ENCODE data around the gene PCSK6.
A peak's percentile ranks its signal among the peaks of the same experiment; 100 is the strongest.

The PCSK6 gene

DNA sequence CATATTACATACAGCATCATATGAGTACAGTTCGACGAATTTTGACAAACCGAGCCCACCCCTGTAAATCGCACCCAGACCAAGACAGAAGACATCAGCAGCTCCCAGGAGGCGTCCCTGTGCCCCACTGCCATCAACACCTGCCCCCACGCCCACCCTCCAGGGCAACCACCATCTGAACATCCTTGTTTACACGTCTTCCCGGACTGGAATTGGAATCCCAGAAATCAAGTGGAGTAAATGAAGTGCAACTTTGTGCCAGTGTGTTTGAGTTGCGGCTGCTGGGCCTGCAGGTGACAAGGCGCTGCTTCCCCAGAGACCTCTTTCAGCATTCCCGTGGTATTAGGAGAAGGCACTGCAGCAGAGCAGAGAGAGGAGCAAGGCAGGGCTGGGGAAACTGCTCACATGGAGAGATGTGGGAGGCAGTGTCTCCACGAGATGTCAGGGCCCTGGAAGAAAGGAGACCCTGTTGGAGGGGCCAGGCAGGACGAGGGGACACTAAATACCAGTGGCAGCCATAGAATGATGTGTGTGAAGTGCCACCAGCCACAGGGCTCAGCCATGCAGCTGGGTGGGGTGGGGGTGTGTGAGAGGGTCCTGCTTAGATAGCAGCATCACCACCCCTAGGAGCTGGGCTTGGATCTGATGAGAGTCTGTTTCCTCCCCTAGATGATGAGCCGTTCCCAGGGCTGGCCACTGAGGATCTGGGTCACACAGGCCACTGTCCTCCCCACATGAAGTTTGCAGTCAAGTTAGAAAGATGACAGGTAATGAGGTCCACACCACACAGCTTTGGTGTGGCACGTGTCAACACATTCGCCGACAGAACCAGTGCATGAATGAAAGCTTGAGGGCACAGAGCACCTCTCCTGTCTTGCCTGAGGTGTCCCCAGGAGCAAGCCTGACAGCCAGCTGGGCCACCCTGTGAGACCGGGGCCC is 33.4 kb upstream of the PCSK6 start:
- no peak for DNase-seq (ENCODE audit: low read depth in 3 of 3)

DNA sequence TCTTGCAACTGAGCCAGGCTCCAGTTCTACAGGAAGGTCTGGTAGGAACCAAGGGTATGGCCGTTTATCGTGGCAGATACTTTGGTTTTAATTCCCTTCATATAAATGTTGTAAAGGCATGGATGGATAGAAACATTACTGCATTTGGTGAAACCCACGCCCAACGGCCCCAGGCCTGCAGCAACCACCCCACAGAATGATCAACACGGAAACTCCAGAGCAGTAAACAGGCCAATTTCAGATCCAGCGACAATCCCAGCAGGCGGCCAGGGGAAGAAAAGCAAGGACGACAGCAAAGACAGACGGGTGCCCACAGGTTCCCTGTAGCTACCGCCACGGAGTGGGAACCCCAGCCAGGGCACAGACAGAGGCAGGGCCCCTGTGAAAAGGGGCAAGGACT is 32.6 kb upstream of the PCSK6 start:
- no peak for DNase-seq (ENCODE audit: low read depth in 3 of 3)

DNA sequence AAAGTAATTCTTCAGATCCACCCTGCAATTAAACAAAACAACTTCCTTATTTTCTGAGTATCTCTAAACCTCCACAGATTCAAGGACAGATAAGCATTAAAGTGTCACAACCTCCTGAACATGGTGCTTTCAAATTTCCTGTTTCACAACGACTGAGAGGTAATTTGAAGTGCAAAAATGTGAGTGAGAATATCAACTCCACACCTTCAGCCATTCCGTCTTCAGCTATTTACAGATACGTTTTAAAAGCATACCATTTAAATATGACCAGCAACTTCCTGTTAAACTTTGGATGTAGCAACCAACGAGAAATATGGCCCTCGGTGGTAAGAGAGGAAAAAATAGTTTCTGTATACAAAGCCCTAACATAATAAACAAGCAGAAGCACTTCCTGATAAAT is 32.1 kb upstream of the PCSK6 start:
- DNase-seq (ENCODE audit: low read depth in 3 of 3) = no peak

DNA sequence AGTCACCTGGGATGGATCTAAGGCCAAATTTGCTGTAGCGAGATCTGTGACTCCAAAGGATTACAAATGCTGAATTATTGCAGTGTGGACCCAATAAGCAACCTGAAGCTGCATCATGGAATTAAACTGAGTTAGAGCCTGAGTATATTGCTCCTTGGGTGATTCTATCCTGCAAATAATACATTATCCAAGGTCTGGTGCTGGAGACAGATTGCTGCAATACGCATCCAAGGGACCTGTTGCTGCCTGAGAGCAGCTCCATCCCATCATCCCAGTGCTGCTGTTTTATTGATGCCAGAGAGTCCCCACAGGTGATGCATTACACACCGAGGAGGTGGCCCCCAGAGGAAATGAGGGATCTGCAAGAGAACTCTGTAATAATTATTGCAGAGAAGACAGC is 31.6 kb upstream of the PCSK6 start:
- no peak for DNase-seq (ENCODE audit: low read depth in 3 of 3)

DNA sequence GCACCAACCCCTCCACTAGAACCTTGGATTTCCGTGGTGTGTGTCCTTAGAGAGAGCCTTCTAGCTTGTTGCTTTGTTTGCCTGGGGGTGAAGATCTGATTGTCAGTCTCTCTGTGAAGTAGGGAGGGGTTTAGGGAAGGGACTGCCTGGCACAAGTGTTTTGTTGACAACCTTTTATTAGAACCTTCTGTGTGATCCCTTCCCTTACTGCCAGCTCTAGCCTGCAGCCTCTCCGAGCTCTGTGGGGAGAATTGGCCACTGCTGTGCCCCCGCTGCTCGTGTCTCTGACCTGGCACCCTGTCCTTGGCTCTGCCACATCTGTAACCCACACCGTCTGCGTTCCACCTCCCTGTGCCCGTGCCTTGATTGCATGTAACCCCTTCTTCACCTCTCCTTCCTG is 30.9 kb upstream of the PCSK6 start:
- DNase-seq (ENCODE audit: low read depth in 3 of 3) = no peak

DNA sequence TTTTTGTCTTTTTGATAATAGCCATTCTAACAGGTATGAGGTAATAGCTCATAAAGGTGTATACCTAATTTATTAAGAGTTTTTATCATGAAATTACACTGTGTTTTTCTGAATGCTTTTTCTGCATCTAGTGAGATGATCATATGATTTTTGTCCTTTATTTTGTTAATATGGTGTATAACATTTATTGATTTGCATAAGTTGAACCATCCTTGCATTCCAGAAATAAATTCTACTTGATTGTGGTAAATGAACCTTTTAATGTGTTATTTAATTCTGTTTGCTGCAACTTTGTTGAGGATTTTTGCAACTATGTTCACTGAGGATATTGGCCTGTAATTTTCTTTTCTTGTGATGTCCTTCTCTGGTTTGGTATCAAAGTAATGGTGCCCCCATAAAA is 28.0 kb upstream of the PCSK6 start:
- DNase-seq (ENCODE audit: low read depth in 3 of 3) = no peak

DNA sequence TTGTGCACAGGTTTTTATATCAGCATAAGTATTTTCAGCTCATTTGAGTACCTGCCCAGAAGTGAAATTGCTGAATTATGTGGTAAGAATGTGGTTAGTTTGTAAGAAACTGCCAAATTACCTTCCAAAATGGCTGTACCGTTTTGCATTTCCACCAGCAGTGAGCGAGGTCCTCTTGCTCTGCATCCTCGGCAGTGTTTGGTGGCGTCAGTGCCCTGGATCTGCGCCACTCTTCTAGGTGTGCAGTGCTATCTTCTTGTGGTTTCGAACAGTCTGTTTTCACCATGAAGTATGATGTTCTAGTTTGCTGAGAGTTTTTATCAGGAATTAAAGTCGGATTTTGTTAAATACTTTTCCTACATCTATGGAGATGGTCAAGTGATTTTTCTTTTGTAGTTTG is 24.8 kb upstream of the PCSK6 start:
- no peak for DNase-seq (ENCODE audit: low read depth in 3 of 3)

DNA sequence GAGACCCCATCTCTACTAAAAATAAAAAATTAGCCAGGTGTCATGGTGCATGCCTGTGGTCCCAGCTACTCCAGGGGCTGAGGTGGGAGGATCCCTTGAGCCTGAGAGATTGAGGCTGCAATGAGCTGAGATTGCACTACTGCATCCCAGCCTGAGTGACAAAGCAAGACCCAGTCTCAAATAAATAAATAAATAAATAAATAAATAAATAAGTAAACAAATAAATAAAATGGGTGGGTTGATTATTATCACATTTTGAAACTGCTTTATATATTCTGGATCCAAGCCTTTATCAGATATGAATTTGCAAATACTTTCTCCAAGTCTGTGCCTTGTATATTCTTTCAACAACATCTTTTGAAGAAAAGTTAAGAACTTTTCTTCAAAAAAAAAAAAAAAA is 22.2 kb upstream of the PCSK6 start:
- no peak for DNase-seq (ENCODE audit: low read depth in 3 of 3)

DNA sequence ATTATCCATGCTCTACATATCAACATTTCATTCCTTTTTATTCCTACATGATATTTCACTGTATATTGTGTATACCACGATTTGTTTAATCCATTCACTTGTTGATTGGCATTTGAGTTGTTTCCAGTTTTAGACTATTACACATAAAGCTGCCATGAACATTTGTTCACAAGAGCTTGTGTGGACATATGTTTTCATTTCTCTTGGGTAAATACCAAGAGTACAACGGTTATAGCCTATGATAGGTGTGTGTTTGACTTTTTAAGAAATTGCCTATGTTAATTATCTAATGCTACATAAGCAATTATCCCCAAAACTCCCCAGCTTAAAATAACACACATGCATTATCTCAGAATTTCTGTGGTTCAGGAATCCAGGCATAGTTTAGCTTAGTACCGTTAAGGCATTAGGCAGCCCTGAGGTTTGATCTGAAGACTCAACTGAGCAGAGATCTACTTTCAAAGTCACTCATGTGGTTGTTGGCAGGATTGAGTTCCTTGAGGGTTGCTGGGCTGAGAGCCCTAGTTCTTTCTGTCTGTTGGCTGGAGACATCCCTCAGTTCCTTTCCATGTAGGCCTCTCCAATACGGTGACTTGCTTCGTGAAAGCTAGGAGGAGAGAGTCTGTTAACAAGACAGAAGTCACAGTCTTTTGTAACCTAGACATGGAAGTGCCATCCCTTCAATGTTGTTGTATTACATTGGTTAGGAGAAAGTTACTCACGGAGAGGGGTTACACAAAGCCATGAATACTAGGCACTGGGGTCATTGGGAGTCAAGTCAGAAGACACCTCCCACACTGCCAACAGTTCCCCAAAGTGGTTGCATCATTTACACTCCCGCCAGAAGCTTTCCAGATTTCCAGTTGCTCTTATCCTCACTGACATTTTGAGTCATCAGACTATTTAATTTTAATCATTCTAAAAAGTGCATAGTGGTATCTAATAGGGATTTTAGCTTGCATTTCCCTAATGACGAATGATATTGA is 21.0 kb upstream of the PCSK6 start:
- no peak for DNase-seq (ENCODE audit: low read depth in 3 of 3)

DNA sequence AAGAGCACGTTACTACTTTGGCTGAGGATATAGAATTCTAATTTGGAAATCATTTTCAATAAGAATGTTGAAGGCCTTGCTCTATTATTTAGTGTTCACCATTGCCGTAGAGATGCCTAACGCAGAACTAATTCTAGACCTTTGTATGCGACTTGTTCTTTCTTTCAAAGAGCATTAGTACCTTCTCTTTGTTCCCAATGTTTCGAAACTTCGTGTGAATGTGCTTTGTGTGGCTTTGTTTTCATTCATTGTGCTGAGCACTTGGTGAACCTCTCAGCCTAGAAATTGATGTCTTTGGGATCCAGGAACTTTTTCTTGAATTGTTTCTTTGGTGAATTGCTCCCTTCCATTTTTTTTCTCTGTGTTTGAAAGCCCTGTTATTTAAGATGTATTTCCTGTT is 19.8 kb upstream of the PCSK6 start:
- no peak for DNase-seq (ENCODE audit: low read depth in 3 of 3)

DNA sequence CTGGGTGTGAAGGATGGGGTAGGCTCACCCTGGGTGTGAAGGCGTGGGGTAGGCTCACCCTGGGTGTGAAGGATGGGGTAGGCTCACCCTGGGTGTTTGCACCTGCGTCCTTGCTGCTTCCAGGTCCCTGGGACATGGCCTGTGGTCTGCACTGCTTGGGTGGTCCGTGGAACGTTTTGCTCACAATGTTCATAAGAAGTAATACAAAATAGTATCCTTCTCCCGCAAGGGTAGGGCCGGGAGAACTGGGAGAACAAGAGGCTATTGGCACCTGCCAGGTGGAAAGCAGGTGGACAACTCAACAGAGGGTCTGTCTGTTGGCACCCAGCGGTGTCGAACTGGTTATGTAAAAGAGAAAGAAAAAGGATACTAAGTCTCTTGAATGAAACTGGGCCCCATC is 17.0 kb upstream of the PCSK6 start:
- DNase-seq (ENCODE audit: low read depth in 3 of 3) = no peak

DNA sequence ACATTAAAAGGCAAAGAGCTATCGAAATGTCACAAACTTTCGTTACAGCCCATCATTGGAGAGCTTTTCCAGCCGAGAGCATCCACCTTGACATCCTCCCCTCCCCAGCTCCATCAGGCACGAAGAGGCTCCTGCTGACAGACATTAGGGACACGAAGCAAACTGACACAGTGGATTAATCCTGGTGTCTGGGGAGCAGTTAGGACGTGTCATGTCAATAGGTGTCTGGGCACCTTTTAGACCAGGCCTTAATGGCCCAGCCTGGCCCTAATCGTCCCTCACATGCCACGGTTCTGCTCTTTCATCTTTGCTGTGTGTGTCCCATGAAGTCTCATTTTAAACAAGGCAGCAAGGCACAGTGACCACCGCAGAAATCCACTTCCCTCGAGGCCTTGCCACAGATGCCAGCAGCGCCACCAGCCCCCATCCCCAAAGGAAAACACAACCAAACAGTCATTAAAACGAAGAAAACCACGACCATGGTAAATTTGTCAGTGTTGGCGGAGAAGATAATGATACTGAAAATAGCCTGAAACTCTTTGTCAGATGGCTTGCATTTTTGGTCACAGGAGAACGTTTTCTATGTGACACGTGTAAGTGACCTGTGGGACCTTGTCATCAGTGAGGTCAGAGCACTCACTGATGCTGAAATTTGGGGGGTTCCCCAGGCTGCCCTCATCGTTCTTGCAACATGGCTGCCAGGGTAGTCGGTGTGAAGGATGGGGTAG is 16.3 kb upstream of the PCSK6 start:
- DNase-seq (ENCODE audit: low read depth in 3 of 3) = no peak

DNA sequence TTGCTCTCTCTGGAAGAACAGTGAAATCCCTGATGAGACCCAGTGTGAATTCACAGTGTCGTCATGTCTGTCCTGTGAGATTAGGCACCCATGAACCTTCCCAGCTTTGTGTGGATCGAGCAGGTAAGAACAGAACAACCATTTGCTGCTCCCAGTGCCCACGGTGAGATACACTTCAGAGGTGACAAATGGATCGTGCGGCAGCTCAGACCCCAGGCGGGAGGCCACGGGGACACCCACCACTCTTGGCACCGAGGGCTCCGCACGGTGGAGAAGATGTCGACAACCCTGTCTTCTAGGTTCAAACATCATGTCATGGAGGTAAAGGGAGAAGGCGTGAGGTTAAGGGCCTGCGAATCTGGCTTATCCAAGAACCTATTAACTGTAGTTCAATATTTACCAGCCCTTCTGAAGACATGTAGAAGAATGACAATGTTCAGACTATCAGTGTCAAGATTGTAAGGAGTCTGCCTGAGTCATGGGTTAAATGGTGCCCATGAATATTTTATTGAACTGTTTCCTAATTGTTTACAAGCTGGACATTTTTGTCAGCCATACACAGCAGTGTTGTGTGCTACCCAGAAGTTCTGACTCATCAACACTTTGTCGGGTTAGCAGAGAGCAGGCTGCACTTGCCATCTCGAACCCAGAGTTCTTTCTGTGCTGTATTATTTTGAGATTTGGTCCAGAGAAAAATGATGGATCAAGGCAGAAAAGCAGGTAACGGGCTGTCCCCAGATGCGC is 15.5 kb upstream of the PCSK6 start:
- no peak for DNase-seq (ENCODE audit: low read depth in 3 of 3)

DNA sequence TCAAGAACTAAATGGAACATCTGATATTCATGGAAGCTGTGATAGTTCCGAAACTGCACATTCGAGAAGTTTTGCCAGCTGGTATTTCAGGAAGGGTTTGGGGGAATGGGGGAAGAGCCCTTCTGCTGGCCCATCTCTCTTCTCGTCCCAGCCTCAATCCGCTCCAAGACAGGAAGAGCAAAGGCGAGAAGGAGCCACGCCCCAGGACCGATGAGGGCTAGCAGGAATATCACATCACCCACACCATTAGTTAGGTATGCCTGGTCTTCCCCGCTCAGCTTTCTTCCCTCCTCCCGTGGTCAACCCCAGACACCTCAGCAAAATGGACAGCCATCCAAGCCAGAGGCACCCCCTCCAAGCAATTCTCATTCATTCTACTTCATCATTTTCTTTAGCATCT is 14.9 kb upstream of the PCSK6 start:
- no peak for DNase-seq (ENCODE audit: low read depth in 3 of 3)

DNA sequence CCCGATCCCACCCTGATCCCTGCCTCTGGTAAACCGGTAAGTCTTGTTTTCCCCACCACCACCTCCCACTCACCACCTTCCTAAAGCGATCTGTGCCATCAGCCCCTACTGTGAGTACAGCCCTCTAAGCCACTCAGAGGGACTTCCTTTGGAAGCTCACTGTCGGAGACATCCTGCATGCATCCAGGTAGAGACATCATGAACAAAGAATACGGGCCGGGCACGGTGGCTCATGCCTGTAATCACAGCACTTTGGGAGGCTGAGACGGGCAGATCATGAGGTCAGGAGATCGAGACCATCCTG is 13.7 kb upstream of the PCSK6 start:
- DNase-seq (ENCODE audit: low read depth in 3 of 3) = no peak

DNA sequence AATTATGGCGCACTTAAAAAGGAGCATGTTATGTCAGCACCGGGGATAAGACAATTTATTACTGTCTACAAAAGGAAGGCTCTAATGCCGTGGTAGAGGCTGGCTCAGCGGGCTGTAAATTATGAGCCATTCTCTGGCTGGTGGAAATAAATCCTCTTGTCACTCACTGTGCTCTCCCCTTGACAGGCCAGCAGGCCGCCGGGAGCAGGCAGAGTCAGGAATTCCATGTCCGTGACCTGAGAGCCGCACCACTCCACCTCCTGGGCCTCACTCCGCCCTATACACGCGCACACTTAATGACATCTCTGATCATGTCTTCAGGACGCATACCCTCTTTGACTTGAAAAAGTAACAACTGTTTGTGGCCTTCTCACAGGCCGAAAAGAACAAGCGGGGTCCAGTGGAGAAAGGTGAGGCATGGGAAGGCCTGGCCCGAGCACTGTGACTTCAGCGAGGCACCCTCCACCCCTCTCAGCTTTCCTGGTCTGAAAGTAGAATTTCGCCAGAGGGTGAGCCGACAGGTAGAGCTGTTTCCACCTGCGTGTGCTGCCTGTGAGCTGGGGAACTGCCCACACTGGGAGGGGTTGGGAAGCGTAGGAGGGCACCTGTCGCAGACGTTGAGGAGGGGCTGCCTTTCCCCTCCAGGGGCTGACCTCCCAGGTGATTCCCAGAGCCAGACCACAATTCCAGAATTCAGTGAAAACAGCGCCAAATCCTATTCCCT is 13.2 kb upstream of the PCSK6 start:
- no peak for DNase-seq (ENCODE audit: low read depth in 3 of 3)

DNA sequence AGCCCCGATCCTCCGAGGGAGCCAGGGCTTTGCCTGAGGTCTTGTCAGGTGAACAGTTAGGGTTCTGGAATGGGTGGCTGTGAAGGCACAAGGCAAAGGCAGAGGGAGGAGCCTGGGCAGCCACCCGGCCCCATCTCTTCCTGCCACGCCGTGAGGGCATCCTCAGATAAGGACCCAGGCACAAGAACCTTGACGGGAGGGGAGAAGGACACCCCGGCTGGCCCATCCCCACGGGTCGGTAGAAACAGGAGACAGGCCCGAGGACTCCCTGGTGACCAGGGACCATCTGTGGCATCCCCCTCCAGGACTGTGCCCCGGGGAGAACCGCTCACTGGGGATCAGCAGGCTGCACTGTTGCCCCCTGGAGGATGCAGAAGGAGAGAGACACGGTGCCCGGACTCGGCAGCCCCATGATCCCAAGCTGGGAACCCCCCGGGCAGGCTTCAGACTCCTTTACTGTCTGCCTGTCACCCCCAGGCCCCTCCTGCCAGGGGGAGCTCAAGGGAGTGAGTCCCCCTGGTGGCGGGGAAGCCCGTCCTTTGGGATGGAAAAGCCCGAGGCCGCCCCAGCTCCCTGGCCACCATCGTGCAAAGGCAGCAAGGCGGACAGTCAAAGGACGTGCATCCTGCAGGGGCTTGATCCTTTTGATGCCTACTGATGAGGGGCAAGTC is 12.3 kb upstream of the PCSK6 start:
- peak; percentile 12 to 39 (median 36) for DNase-seq (ENCODE audit: low read depth in 3 of 3)

DNA sequence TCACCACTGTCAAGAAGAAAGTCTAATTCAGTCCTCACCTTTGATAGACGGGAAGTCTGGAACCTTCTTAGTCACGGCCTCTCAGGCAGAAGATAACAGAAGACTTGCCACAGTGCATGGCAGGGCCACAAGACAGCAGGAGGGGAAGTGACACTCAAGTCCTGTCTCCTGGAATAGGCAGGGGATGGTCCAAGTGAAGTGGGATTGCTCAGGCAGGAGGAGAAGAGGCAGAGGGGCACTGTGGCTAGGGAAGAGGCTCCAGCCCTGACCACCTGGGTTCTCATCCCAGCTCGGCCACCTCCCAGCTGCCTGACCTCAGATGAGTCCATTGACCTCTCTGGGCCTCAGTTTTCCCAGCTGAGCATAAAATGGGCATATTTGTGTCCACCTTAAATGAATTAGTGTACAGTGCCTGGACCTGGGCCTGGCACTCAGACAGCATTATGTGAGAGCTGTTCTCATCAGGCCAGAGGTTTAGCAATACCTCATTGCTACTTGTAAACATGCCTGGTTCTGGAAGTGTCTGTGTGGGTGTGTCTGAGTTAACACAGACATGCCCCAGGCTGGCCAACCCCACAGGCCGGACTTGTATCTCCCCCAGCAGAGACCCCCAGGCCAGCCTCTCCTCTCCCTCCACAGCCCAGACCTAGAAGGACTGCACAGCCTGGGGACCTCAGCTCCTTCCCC is 11.5 kb upstream of the PCSK6 start:
- no peak for DNase-seq (ENCODE audit: low read depth in 3 of 3)

DNA sequence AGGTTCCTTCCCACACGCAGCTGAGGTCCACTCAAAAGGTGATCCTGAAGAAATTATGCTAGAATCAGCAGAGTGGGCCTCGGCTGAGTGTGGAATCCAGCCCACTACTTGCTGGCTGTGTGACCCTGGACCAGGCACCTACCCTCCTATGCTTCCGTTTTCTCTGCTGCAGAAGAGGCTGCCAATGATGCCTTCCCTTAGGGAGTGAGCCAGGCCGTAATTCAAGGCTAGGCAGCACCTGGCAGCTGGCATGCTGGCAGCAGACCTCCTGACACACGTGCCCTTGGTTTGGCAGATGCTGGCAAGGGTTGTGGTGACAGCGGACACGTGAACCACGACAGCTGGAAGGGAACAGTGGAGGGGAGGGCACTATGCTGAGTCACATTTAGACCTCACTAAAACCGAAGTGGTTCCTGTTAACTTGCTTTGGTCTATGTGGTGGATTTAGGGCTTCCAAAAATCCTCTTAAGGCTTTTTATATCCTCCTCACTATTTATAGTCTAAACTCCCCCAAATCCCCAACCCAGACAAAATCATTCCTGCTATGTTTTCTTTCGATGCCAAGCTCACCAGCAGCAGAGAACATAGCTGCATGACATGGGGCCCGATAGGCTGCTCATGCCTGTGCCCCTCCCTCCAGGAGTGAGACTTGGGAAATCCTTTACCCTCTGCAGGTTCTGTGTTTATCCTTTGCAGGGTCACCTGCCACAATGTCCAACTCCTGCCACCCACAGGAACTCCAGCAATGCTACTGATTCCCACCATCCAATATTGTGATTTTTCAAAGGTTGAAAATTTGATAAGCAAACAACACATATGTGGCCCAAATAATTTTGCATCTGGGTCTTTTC is 10.6 kb upstream of the PCSK6 start:
- no peak for DNase-seq (ENCODE audit: low read depth in 3 of 3)

All from stimulated activated CD4-positive, alpha-beta T cell treated with anti-CD3 and anti-CD28 coated beads, TNF-alpha, amount 100 ng/mL, for 48 hours (primary cell).